GM19395 (cell line): Measurements from ENCODE around the gene MLIP.
"Not testable (repeated sequence)": the region's sequence is repeated elsewhere in the genome, so short reads cannot be mapped to it uniquely, and the experiment has no call there.

Source experiments
- ATAC-seq: cut with Tn5 transposase; IDR thresholded peaks from one replicate; pipeline ENCODE4 v1.9.1; 2021; ENCODE audit warnings: mild to moderate bottlenecking, moderate library complexity; ENCODE audit not compliant: unreplicated experiment

MLIP gene, protein sequence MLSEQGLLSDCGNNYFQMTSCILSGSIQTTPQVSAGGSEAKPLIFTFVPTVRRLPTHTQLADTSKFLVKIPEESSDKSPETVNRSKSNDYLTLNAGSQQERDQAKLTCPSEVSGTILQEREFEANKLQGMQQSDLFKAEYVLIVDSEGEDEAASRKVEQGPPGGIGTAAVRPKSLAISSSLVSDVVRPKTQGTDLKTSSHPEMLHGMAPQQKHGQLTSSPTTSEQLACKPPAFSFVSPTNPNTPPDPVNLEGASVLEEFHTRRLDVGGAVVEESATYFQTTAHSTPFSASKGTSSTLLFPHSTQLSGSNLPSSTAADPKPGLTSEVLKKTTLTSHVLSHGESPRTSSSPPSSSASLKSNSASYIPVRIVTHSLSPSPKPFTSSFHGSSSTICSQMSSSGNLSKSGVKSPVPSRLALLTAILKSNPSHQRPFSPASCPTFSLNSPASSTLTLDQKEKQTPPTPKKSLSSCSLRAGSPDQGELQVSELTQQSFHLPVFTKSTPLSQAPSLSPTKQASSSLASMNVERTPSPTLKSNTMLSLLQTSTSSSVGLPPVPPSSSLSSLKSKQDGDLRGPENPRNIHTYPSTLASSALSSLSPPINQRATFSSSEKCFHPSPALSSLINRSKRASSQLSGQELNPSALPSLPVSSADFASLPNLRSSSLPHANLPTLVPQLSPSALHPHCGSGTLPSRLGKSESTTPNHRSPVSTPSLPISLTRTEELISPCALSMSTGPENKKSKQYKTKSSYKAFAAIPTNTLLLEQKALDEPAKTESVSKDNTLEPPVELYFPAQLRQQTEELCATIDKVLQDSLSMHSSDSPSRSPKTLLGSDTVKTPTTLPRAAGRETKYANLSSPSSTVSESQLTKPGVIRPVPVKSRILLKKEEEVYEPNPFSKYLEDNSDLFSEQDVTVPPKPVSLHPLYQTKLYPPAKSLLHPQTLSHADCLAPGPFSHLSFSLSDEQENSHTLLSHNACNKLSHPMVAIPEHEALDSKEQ

DNA sequence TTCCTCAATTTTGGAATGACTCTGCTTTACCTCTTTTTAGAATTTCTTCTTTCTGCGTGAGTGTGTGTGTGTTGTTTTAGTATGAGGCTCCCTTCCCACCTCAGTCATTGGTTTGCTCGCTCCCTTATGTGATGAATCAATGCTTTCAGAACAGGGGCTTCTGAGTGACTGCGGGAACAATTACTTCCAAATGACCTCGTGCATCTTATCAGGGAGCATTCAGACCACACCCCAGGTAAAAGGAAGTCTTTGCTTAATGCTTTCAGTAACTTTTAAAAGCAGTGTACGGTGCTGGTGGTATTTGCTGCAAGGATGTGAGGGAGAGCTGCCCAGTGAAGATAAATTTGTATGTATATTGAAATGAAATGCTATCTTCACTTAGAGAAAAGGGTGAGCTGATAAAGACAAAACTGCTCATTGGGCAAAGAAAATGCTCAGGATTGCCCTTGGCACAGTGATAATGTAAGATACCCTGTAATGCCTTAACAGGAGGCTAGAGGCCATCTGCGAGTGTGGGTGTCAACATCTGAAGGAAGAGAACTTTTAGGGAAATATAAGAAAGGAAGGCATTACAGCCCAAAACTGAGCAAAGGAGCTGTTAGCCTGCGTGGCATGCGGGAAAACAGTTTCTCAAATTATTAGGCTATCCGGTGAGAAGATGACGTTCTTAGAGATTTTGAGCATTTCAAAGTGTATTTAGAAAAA is at the start of gene MLIP:
Gene MLIP, plus strand, starts transcription at position 103 of the 705 bp plus-strand sequence. Its CDS starts 37 bp downstream, at position 140.
- no peak for ATAC-seq

DNA sequence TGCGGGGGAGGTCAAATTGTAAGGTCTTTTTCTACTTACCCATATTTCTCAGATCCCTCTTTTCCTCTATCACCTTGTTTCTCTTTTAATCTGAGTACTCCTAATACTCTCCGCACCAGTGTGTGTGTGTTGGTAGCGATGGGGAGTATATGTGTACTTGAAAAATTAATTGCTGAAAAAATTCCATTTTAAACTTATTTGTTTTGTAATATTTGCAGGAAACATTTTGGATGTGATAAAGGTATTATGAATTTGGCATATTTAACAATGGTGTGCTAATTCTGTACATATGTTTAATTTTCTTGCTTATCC is 48.1 kb upstream of the MLIP start:
- no peak for ATAC-seq

DNA sequence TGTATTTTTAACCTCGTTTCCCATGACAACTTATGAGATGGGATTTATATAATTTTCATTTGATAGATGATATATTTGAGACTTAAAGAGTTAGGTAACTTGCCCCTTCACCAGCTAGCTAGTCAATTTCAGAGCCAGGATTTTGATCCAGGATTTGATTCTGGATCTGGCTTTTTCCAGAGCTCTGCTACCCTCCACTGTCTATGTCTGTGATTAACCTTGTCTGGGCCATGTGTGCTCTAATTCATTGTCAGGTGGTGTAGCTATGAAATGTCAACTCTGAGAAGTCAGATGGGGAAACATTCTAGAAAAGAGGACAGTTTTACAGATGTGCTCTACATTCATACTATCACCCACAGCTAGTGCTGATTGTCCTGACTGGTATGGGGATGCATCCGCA is 42.5 kb upstream of the MLIP start:
- ATAC-seq: no peak

DNA sequence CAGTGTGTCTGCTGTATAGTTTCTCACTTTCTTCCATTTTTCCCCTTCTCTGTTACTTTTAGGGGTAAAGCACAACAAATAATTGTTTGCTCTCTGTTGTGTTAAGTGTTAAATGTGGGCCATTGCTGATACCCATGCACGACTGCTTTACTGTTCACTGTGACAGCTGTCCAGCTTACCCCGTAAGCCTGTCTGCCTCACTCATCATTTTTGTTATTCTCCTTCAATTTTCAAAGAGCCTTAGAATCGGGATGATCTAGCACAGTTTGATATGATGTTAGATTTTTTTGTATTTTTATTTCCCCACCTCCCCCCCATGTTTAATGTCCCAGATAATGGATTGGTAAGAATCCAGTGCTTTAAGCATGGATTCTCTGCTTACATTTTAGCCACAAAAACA is 41.2 kb upstream of the MLIP start:
- ATAC-seq: no peak

DNA sequence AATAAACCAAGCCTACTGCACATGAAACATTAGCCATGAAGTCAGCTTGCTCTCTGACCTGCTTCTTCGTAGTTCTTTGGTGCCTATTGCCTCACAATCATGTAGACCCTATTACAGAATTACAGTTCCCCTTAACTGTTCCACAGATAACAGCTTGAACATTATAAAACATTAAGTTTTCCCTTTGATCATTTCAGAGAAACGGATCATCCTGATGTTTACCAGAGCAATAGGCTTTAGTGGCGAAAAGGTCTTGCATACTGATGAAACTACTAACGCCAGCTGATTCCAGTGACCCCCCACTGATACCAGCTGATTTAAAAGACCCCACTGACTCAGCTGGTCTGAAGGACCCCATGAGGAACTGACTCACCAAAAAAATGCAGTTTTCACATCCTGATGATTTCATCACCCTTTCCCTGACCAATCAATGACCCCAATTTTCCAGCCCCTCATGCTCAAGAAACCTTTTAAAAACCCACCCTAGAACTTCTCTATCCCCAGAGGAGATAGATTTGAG is 39.4 kb upstream of the MLIP start:
- ATAC-seq: no peak

DNA sequence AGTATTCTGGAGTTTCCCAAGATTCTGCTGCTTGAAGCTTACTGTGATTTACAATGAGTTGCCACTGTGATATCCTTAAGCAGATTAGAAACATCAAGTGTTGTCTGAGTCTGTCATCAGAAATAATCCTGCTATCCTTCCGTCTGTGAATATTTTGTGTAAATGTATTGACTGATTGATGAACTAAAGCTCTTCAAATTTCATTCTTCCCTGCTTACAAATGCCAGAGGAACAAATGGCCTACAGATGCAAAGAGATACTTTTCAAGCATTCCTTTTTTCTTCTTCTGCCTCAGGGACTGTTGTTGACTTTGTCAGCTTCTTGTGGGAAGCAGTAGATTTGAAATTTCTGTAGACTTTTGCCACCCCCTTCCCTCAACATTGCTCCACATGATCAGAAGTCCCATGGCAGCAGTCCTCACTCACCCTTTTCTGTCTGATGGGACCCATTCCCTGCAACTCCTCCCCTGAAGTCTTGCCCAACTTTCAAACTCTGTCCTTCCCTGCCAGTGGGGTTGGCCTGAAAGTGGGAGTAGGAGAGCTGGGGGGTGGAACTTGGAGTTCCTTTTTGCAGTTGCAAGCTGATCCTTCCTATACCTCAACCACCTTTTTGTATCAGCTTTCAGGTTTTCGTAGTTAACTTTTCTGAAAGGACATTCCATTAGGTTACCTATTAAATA is 38.5 kb upstream of the MLIP start:
- ATAC-seq: no peak

DNA sequence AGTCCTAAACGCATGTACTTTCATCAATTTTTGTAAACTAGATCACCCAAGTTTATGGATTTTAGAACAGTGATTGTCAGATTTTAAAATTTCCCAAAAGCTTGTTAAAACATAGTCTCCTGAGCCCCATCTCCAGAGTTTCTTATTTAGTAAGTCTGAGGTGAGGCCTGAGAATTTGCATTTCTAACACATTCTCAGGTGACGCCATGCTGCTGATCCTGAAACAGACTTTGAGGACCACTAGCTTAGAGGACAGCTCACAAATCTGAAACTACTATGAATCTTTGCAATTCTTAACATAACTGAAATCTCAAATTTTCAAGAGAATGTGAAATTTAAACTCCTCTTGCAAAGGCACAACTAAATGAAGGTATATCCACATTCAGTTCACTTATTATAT is 37.8 kb upstream of the MLIP start:
- no peak for ATAC-seq

DNA sequence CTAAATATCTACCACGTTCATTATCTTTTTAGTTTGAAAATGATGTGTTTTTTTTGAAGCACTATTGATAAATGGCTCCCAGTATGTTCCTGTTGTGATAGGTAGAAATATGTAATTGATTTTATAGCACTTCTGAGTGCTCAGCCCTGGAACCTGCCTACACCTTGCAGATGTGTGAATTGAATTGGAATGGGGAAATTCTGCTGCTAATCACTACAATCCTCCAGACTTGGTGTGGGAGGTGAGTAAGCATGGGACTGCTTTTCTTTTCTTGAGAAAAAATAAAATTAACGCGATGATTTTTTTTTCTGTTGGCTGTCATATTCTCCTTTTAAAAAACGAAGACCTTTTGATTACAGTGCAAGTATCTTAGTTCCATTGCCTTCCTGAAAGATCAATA is 37.1 kb upstream of the MLIP start:
- ATAC-seq: no peak

DNA sequence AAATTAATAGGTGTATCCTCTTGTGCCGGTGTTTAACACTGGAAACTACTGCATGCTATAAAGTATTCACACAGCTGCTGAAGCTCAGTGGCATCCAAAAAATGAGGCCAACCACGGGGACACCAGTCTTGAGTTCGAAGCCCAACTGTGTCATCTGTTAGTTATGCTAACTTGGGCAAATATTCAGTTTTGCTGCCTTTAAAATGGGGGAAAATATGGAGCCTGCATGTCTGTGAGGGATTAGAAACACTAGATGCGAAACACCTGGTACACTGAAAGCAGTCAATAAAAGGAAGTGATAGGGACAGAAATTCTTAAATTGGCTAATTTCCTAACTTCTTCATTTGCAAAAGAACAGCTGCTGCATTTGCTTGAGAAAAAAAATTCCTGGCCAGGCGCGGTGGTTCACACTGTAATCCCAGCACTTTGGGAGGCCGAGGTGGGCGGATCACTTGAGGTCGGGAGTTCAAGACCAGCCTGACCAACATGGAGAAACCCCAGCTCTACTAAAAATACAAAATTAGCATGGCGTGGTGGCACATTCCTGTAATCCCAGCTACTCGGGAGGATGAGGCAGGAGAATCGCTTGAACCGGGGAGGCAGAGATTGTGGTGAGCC is 36.6 kb upstream of the MLIP start:
- no peak for ATAC-seq

DNA sequence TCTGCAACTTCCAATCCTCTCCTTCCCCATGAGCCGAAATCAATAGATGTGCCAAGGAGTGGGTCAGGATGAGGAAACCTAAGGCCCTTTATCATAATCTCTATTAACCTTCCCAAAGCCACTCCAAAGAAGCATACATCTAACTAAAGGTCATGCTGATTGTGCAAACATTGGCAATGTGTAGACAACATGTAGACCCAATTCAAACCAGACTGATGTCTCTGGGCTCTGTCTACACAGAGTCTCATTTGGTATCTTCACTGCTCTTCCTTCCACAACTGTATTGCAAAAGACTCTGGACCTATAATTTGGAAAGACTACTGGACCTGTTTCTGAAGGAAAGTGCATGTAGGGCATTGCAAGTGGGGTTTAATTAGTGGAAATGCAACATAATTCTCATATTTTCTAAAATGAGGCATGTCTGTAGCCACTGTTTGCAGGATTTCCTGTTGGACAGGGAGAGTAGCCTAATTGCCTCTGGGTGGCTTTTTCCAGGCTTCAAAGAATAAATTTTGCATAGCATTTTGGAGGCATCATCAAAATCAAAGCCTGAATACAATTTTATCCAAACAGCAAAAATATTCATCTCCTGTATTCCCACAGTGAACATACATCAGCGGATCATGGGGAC is 35.0 kb upstream of the MLIP start:
- no peak for ATAC-seq

DNA sequence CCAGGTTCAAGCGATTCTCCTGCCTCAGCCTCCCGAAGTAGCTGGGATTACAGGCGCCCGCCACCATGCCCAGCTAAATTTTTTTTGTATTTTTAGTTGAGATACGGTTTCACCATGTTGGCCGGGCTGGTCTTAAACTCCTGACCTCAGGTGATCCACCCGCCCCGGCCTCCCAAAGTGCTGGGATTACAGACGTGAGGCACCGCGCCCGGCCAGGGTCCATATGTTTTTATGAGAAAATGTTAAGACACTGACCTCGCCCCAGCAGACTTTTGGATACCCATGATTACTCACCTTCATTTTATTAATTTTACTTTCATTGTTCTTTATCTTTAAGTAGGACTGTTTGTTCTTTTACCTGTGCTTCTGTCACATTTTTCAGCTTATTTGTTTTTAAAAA is 29.7 kb upstream of the MLIP start:
- ATAC-seq: not testable (repeated sequence)

DNA sequence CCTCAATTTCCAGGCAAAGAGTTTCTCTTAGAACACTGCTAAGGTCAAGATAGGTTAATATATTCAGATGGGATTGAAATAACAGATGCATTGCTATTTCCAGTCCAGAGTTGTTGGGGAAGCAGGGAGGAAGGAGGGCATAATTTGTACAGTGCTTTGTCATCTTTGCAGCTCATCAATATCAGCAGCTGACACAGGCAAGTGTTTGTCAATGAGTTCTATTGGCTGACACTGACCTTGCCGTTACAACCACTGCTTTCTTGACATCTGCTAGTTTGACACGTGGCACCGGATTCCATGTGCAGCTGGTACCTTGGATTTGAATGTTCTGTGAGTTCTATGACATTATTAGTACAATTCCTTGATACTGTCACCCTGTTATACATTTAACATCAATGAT is 28.0 kb upstream of the MLIP start:
- ATAC-seq: no peak

DNA sequence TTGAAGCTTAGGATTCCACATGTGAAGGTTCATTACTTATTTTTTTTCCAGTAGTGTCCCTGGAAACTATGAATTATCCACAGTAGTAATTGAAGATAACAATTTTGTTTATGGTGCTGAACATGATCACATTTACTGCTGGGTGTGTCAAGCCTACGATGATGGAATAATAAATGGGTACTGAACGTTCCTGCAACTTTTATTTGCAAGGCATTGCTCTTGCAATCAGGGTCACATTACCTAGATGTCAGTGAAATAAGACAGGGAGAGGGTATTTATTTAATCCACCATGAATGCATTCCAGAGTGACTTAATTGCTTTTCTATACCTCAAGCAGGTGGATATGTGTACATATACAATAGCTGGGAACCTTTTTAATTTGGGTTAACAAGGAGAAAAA is 27.0 kb upstream of the MLIP start:
- no peak for ATAC-seq

DNA sequence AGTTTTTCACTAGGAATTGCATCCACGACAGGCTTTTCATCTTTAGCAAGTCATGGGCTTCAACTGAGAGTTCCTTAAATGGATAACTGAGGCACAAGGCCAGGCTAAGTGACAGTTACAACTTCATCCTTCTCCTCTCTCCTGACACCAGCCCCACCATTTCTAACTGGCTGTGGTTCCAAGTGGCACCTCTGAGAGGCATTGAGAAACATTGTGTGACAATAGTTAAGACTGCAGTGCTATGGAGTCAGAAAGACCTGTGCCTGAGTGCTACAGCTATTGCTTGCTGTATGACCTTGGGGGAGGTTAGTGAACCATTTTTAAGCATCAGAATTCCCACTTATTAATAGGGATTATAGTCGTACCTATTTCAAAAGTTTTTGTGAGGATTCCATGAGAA is 26.2 kb upstream of the MLIP start:
- ATAC-seq: no peak

DNA sequence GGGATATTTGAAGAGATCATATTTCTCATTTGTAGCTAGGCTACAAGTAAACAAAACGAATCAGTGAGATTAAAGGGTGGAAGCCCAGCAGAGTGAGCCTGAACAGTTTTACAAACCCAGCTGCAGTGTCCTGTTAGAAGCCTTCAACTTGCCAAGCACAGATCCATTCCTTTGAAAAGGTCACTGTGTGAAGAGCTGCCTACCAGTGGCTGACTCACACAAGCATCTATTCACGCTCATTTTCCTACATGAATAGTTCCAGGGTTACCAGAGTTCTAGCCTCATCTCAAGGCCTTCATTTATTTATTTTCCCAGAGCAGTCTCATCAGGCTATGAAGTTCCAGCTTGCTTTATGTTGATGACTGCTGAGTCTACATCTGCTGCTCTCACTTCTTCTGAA is 25.7 kb upstream of the MLIP start:
- no peak for ATAC-seq

DNA sequence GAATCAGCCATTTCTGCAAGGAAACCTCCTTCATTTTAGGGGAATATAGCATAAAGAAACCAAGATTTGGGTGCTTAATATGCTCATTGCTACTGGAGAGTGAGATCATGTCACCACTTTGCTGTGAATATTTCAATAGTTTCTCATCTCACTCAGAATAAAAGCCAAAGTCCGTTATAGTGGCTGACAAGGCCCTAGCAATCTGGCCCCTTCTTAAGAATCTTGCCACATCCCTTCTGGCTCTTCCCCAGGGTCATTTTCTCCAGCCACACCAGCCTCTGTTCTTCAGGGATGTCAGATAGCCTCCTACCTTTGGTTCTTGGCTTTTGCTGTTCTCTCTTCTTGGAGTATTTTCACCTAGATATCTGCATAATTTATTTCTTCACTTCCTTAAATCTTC is 24.8 kb upstream of the MLIP start:
- no peak for ATAC-seq

DNA sequence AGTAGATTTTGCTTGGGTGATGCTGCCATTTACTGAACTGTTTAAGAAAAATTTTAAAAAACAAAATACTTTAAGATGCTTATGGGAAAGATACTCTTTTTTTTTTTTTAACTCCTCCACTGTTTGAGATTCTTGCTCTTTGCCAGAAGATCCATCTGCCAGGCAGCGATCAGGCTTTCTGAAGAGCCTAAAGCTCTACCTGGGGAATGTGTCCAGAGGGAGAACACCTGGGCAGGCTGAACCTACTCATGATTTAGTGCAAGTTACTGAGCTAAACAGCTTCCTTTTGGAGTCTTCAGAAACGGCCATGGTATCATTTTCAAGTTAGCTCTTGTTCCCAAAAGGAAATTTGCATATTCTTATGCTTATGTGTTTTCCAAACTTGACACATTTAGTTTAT is 23.5 kb upstream of the MLIP start:
- no peak for ATAC-seq

DNA sequence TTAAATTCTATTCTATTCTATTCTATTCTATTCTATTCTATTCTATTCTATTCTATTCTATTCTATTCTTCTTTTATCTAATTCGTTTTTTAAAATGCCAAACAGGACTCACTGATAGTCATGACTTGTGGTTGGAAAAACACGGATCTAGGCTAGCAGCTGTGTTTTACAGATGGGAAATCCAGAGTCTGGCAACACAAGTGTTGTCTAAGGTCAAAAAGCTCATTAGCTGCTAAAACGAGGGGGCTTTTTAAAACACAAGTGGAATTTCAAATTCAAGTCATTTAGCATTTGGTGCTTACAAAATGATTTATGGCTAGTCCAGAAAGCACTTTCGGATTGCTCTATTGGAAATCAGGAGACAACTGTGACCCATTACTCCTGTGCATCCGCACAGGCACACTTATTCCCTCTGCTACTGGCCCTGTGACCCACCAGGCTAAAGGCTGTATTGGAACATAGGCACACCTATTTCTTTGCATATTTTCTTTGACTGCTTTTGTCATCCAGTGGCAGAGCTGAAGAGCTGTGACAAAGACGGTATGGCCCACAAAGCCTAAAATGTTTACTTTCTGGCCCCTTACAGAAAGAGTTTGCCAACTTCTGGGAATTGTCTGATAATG is 17.8 kb upstream of the MLIP start:
- ATAC-seq: no peak

DNA sequence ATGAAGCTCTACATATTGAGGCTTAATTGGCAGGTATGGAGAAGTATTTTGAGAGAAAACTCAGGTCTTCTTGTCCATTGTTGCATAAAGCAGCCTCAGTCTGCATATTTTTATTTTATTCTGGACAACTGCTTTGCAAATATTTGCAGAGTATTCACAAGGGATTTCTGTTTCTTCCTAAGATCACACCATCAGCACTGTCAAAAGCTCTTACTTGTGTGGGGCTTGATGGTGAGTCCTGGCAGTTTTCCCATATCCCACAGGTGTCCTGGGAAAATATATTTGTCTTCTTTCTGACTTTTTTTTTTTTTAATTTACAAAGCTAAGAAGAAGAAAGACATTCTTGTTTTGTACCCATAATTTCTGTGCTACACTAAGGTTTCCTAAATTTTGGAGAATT is 16.9 kb upstream of the MLIP start:
- ATAC-seq: no peak
